ENCODE measurements around the gene CEP170B.
"Not testable (repeated sequence)": the region's sequence is repeated elsewhere in the genome, so short reads cannot be mapped to it uniquely, and the experiment has no call there.

The CEP170B gene

DNA sequence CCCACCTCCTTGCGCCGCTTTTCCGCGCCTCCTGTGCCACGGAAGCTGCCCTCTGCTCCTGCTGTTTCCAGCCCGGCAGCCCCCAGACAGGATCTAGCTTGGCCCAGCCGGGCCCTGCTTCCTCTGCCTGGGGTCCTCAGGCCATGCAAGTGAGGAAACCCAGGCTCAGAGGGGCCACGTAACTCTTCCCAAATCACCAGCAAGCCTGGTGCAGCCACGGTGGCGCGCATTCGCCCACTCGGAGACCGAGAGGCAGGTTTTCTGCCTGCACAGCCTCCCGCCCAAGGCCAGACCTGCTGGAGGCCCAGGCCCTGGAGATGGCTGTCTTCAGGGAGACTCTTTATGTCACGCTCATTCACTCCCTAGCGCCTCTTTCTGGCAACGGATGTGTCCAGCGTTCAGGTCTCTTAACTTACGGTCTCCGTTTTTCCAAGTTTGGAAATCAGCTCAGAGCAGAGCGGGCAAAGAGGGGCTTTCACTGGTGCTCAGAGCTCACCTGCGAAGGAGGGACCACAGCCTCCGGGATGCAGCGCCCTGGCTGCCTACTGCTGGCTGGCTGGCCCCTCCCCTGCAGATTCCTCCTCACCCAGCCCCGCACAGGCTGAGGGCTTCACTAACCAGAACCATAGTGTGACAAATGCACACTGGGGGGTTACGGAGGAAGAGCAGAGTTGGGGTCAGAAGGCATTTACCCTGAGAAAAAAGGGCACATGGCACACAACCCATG is 20.6 kb upstream of the CEP170B start:
- no peak for DNase-seq

DNA sequence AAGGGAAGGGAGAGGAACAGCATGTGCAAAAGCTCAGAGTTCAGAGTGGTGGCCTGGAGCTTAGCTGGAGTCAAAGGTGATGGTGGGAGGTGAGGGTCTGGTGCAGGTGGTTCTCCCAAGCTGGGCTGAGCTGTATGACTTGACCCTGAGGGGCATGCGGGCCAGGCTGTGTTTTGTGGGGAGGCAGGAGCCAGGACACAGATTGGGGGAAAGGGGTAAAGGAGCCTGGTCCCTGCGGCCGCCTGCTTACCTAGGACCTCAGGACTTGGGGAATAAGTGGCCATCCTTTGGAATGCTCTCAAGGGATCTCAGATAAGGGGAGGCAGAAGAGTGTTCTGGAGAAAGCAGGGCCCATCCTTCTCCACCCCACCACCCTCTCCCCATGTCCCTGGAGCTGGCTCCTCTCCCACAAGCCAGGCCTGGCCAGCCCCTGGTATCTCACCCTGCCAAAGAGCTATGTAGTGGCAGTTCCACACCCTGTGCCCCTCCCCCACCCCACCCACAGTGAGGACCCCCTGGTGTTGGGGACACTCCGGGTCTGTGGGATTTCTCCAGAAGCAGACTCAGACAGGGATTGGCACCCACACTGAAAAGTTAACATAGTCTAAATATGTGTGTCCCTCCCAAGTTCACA is 19.9 kb upstream of the CEP170B start:
- DNase-seq, result no peak

- no peak for DNase-seq
These were observed 19.1 kb upstream of the CEP170B start for GRCh38 chr14:104845834-104846441.

DNA sequence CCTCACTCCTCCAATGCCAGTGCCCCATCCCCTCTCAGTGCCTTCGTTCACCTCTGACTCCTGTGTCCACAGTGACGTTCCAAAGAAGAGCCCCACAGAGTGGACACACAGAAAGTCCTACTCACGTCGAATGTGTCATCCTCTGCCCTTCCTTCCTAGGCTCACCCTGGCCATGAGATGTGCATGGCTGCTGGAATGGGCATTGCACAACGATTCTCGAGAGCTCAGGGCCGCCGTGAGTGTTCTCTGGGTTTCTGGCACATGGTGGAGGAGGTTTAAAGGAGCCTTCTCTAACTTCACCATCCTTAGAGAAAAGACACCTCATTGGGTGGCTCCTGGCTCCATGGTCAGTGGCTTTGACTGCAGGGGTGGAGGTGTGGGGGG is 12.8 kb upstream of the CEP170B start:
- no peak for DNase-seq

- DNase-seq, result no peak
These were observed 9.5 kb upstream of the CEP170B start for GRCh38 chr14:104855532-104856090.

- DNase-seq, result no peak
These were observed 8.8 kb upstream of the CEP170B start for GRCh38 chr14:104856157-104856868.

DNA sequence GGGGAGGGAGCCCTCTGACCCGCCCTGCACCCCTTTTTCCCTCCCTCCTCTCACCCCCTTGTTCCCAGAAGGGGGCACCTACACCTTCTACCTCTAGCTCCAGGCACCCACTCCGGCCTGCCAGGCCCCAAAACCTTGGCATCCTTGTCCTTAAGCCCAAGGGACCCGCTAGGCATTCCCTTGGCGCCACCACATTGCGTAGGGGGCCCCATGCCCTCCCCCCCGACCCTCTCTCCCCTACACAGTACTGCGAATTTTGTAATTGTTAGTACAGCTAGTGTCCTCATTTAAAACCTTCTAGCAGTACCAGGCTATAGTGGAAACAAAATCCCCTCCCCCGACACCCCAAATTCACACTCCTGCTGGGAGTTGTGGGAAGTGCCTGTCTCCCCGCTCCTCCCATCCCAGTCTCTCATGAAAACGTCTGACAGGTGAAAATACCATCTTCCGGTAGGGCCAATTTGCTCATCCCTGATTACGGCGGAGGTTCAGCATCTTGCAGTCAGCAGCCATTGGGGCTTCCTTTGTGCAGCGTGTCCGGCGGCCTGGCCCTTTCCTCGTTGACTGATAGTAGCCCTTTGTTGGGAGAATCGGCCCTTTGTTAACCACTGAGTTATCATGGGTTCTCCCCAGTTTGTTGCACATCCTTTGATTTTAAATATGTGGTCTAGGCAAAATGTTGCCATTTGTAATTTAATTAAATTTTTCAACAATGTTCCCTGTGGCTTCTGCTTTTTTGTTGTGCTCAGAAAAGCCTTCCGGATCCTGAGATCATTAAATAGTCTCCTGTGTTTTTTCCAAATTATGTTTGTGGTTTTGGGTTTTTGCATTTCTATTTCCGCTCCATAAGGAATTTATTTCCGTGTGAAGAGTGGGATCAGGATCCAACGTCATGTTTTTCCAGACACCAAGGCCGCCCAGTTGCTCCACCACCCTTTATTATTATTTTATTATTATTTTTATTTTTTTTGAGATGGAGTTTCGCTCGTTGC is 7.9 kb upstream of the CEP170B start:
- DNase-seq, result no peak

- DNase-seq, result not testable (repeated sequence)
These were observed 7.1 kb upstream of the CEP170B start for GRCh38 chr14:104857931-104858330.

GRCh38 chr14:104858811-104859426 is 6.1 kb upstream of the CEP170B start:
- no peak for DNase-seq

DNA sequence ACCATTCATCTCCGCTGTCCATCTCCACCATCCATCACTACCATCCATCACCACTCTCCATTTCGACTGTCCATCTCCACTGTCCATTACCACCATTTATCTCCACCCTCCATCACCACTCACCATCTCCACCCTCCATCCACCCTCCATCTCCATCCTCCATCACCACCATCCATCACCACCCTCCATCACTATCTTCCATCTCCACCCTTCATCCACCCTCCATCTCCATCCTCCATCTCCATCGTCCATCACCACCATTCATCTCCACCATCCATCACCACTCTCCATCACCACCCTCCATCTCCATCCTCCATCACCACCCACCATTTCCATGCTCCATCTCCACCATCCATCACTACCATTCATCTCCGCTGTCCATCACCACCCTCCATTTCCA is 5.2 kb upstream of the CEP170B start:
- DNase-seq, result no peak

GRCh38 chr14:104860414-104860813 is 4.7 kb upstream of the CEP170B start:
- DNase-seq, result no peak

DNA sequence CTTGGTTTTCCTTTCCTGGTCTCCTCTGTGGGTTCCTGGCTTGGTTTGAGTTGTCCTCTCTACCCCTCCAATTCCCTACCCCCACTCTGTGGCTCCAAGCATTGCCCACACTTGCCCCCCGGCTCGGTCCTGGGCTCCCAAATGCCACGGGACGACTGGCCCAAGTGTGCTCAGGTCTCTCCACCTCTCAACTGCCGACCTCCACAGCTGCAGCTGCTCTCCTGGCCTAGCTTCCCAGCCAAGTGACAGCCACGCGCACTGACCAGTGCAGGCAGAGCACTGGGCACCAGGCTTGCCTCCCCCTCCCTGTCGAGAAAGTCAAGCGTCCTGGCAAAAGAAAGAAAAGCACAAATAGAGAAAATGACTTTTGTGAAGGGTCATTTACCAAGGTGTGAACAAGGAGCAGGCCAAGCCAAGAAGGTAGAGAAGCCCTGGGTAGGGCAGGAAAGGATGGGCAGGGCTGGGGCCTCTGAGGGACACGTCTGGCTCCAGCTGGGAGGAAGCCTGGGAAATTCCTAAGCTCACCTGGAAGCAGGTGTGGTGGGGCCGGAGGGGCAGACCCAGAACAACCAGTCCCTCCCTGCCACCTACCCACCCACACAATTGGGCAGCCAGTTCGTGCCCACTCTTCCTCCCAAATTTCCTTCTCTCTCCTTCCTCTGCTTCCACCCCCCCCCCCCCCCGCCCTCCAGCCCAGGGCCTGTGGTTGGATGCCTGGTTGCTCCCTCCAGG is 1.8 kb upstream of the CEP170B start:
- DNase-seq, result no peak

DNA sequence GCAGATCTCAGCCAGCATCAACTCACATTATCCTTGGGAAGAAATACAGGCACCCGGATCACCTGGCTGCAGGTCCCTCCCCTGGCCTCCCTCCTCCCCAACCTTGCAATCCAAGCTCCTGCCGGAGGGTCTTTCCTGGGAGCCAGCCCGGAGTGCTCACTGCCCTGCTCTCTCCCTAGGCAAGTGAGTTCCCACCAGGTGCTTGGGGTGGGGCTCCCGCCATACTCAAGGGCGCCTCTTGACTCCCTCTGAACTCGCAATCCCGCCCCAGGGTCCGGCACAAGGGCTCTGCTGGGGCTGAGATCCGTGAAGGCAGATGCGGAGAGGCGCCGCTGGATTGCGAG is 1.2 kb upstream of the CEP170B start:
- no peak for DNase-seq

DNA sequence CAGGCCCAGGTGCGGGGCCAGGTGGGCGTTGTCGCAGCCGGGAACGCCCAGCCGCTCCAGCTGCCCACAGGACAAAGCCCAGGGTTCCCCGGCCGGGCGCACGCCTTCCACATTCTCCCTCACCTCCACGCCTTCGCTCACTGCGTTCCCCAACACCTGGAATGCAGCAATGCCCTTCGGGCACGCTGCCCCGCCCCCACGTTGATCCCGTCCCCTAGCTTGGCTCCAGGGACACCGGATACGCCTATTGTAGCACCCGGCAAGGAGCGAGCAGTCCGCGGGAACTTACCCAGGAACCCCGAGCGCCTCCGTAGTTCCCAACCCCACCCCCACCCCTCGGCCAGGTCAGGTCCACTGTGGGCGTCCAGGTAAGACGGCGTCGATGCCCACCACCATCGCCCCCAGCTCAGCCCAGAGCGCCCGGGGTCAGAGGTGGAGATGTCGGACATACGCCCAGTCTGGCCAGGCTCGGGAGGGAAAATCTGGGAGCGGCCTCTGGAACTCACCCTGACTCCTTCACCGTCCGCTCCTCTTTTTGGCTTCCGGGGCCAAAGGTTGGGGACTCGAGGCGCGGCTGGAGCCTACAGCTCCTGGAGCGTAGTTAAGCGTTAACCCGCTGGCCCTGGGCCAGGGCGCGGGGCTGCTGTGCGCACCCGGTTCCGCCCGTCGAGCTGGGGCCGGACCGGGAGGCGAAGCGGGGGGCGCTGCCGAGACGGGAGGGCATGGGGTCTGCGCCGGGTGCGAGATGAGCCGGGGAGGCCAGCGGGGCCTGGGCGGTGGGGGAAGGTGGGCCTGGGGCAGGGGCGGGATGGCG is 594 bp upstream of the CEP170B start:
- DNase-seq, result no peak

GRCh38 chr14:104865631-104866441 is 768 bp downstream of the CEP170B start:
- peak; percentile 17 for DNase-seq

DNA sequence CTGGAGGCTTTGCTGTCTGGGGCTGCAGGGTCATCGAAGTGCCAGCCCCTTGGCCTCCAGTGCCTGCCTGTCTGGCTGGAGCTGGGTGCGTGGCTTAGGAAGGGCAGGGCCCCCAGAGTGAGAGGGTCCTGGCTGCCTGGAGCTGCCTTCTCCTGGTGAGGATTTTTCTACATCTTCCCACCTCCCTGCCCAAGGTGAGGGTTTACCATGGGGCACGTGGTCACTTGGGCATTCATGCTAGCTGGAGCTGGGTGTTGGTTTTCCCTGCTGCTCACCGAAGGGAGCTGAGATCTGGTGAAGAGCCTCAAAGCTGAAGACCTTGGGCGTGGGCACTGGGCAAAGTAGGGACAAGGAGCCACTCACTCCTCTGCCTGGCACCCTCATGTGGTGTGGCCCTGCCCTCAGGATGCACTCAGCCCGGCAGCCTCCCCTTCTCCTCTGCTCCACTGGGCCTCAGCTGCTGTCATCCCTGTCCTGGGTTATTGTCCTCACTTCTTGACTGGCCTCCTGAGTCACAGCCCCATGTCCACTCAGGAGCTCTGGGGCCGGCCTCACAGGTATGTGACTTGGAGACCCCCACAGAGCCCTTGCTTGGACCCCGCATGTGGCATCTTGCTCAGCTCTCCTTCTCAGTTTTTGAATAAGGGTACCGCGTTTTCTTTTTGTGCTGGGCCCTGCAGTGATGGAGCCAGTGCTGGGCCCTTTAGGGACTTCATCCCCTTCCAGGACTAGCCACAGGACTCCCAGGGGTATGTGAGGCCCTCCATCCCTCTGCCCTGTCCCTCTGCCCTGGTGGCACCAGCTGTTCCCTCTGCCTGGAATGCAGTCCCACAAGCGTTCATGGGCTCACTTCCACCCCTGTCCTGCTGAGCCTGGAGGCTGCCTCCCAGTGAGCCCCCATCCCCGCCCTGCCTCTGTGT is 1.6 kb downstream of the CEP170B start:
- DNase-seq, result no peak

GRCh38 chr14:104867371-104868059 is 2.4 kb downstream of the CEP170B start:
- DNase-seq, result no peak
